ENCODE measurements around the gene SLC25A12.

GRCh38 chr2:171822525-171823322 is 71.3 kb downstream of the SLC25A12 start:
- TF ChIP-seq CTCF (IDR thresholded peaks at IDR 0.05; ENCODE audit: low read length) (no peak), EZH2 (IDR thresholded peaks at IDR 0.05; ENCODE audit: borderline replicate concordance, low read length) (no peak)

All from OCI-LY1 (cell line).